ENCODE results near the gene TPD52L2. TPM values are rescaled to one million over a fixed set of nuclear protein-coding genes. Genes with fewer than 3 reads are reported as not detected.
A peak's percentile ranks its signal among the peaks of the same experiment; 100 is the strongest.

The TPD52L2 gene
- total RNA-seq, 1 experiment from 2014 or later, result 113 TPM

- intact Hi-C loops (cut with micrococcal nuclease; ENCODE audit: unreplicated experiment), result no loop called here
- ChIA-PET CTCF (interaction anchor here (0.5 to 0.7 kb wide), 2 partner anchors 80 to 126 kb away, joined by 3 to 4 read pairs; no protein-coding TSS in a partner anchor), POLR2A (interaction anchor here (0.6 kb wide), 1 partner anchor 80 kb away, joined by 3 read pairs; no protein-coding TSS in a partner anchor)
- Histone ChIP-seq H3K9me3 (ENCODE audit: control insufficient read depth, insufficient read depth, low read depth, low read length) (no peaks in the 10 kb centered on the region), H3K4me1 (ENCODE audit: control insufficient read depth, insufficient read depth, low read length) (peaks cover 19% of the 10 kb centered on the region), H3K27ac (ENCODE audit: low read length) (peak within 1 kb of the TSS; percentile 91), H3K36me3 (ENCODE audit: control insufficient read depth, insufficient read depth, low read length) (peaks cover 12% of the 10 kb centered on the region), H3K27me3 (ENCODE audit: control insufficient read depth, insufficient read depth, low read length) (no peaks in the 10 kb centered on the region), H3K4me3 (ENCODE audit: low read depth in 2 of 2, low read length in 2 of 2) (peak within 1 kb of the TSS; percentile 74 to 76)
- TF ChIP-seq CTCF (IDR thresholded peaks at IDR 0.05) (no peak), SIN3A (IDR thresholded peaks at IDR 0.05; ENCODE audit: borderline replicate concordance, insufficient read depth, low read depth, low read length) (0 out of 2 replicates have a peak, but pooled peaks have one; percentile 16)
- DNase-seq (ENCODE audit: low read depth, low spot score) (no peak), ATAC-seq (peak; percentile 93)
- BruUV-seq (replicated peaks), result no TSS peak
- in situ Hi-C loops (cut with HindIII; ENCODE audit: low pct_unique_long_range_greater_than_20kb, low sequenced_read_pairs), result no loop called here
Measured at GRCh38 chr20:63894358-63895201, 29.5 kb downstream of the TPD52L2 start, which contains the start of gene DNAJC5. TSS of gene DNAJC5 (plus strand) at chr20:63895126. CDS start at chr20:63928346, 33,220 bp downstream.

GRCh38 chr20:63895202-63895951, 30.3 kb downstream of the TPD52L2 start:
- Histone ChIP-seq H3K27me3 (ENCODE audit: control insufficient read depth, insufficient read depth, low read length) (no peaks in the 10 kb centered on the region), H3K36me3 (ENCODE audit: control insufficient read depth, insufficient read depth, low read length) (peaks cover 5% of the 10 kb centered on the region), H3K27ac (ENCODE audit: low read length) (peak overlapping the region; percentile 91), H3K9me3 (ENCODE audit: control insufficient read depth, insufficient read depth, low read depth, low read length) (no peaks in the 10 kb centered on the region), H3K4me1 (ENCODE audit: control insufficient read depth, insufficient read depth, low read length) (peaks cover 19% of the 10 kb centered on the region), H3K4me3 (ENCODE audit: low read depth in 2 of 2, low read length in 2 of 2) (peak overlapping the region; percentile 72 to 76)
- ChIA-PET CTCF (interaction anchor here (0.6 kb wide), 1 partner anchor 274 kb away, joined by 3 read pairs; no protein-coding TSS in a partner anchor), POLR2A (interaction anchor here (0.5 to 0.7 kb wide), 4 partner anchors 15 to 161 kb away, joined by 3 to 10 read pairs (median 5); no protein-coding TSS in a partner anchor)
- TF ChIP-seq TCF7L2 (IDR thresholded peaks at IDR 0.05; ENCODE audit: low read depth, low read length) (no peak), CTCF (IDR thresholded peaks at IDR 0.05) (no peak), POLR2AphosphoS5 (IDR thresholded peaks at IDR 0.05; ENCODE audit: low read depth, low read length) (no peak), SIN3A (IDR thresholded peaks at IDR 0.05; ENCODE audit: borderline replicate concordance, insufficient read depth, low read depth, low read length) (no peak), REST (IDR thresholded peaks at IDR 0.05; ENCODE audit: insufficient read depth in 1 of 2, low read depth in 2 of 2, low read length in 1 of 2) (no peak)
- no peak for DNase-seq (ENCODE audit: low read depth, low spot score)
- in situ Hi-C loops (cut with HindIII; ENCODE audit: low pct_unique_long_range_greater_than_20kb, low sequenced_read_pairs), result no loop called here
- intact Hi-C loops (cut with micrococcal nuclease; ENCODE audit: unreplicated experiment), result no loop called here
- no TSS peak for BruUV-seq (replicated peaks)
- no peak; the same call in 1 of the 2 replicates for ATAC-seq
